Endothelial cell of umbilical vein (primary cell): ENCODE data around the gene USP30. TPM values are rescaled to one million over a fixed set of nuclear protein-coding genes. Genes with fewer than 3 reads are reported as not detected.

Source experiments
- BruUV-seq: library from RNA; stranded (reverse); fragments of 400-500 nt; replicated peaks from 2 replicates; lab custom pipeline; 2021; lab: Mats Ljungman, UMichigan
- CTCF ChIA-PET: fragments of 300-600, 350-600 bp; sonication (Branson Sonifier 250); formaldehyde crosslinking; loops from one replicate; lab custom pipeline; 2021; ENCODE audit warnings: antibody characterized with exemption, inconsistent platforms; lab: Charles Lee
- POLR2A ChIA-PET: fragments of 300-600, 350-600 bp; sonication (Branson Sonifier 250); formaldehyde crosslinking; loops from one replicate; lab custom pipeline; 2021; ENCODE audit warnings: antibody characterized with exemption, inconsistent platforms; lab: Charles Lee
- DNase-seq: peaks from one replicate; pipeline ENCODE4 v3.0.0-alpha.2; 2011; ENCODE audit warnings: low read depth, low spot score
- FAIRE-seq: peaks from 2 replicates; lab custom pipeline; 2011; peaks lifted over from hg19 to GRCh38; lab: Jason Lieb, UNC
- H2AFZ ChIP-seq: 2 replicates; pipeline ENCODE4 v1.6.0; 2012; ENCODE audit warnings: low read depth, low read length, control low read depth, inconsistent platforms
- H3K27ac ChIP-seq: 2 replicates; pipeline ENCODE4 v1.5.1; 2011; ENCODE audit warnings: low read depth, mild to moderate bottlenecking, control low read depth, low read length, moderate library complexity; ENCODE audit not compliant: insufficient read depth
- H3K27me3 ChIP-seq, 2 experiments: 2 replicates each; pipeline versions ENCODE4 v1.6.0 to v1.6.1; 2011; ENCODE audit warnings: low read length in 2 of 2, mixed read lengths in 1 of 2; ENCODE audit not compliant: control insufficient read depth in 2 of 2, insufficient read depth in 2 of 2
- H3K36me3 ChIP-seq, 2 experiments: 2 replicates in 1 of 2; 3 replicates in 1 of 2; pipeline ENCODE4 v1.5.1; 2011; ENCODE audit warnings: low read length in 2 of 2, mild to moderate bottlenecking in 1 of 2, moderate library complexity in 1 of 2; ENCODE audit not compliant: control insufficient read depth in 2 of 2, insufficient read depth in 2 of 2; ENCODE audit errors: extremely low read depth in 1 of 2
- H3K4me1 ChIP-seq: 3 replicates; pipeline ENCODE4 v1.5.1; 2011; ENCODE audit warnings: mild to moderate bottlenecking, low read length; ENCODE audit not compliant: control insufficient read depth, insufficient read depth; ENCODE audit errors: extremely low read depth
- H3K4me2 ChIP-seq: 2 replicates; pipeline ENCODE4 v1.6.1; 2011; ENCODE audit warnings: low read length, control low read depth, mixed read lengths; ENCODE audit not compliant: insufficient read depth
- H3K4me3 ChIP-seq, 3 experiments: fragments of 200-600 bp in 1 of 3; sonication (generic), shearing (Covaris generic) in 1 of 3; replicated peaks in 1 of 3; 2 replicates each; pipeline ENCODE4 v1.5.1; 2011 to 2016; ENCODE audit warnings: control low read depth in 3 of 3, low read length in 3 of 3, mild to moderate bottlenecking in 2 of 3, inconsistent platforms in 1 of 3, low read depth in 1 of 3, moderate library complexity in 1 of 3; ENCODE audit not compliant: insufficient read depth in 1 of 3
- H3K79me2 ChIP-seq: 2 replicates; pipeline ENCODE4 v1.6.0; 2012; ENCODE audit warnings: low read length, inconsistent platforms; ENCODE audit not compliant: control insufficient read depth, insufficient read depth
- H3K9ac ChIP-seq: replicated peaks from 2 replicates; pipeline ENCODE3; 2011; ENCODE audit warnings: low read length, control low read depth; ENCODE audit not compliant: insufficient read depth; ENCODE audit errors: extremely low read depth
- H3K9me1 ChIP-seq: replicated peaks from 3 replicates; pipeline ENCODE4 v1.6.0; 2011; ENCODE audit warnings: mild to moderate bottlenecking, low read length; ENCODE audit not compliant: control insufficient read depth, insufficient read depth; ENCODE audit errors: extremely low read depth
- H3K9me3 ChIP-seq: replicated peaks from 2 replicates; pipeline ENCODE4 v1.5.1; 2012; ENCODE audit warnings: low read length, inconsistent platforms; ENCODE audit not compliant: control insufficient read depth, insufficient read depth
- H4K20me1 ChIP-seq: replicated peaks from 2 replicates; pipeline ENCODE3; 2011; ENCODE audit warnings: mild to moderate bottlenecking, low read length; ENCODE audit not compliant: control insufficient read depth, insufficient read depth; ENCODE audit errors: extremely low read depth
- CTCF ChIP-seq, 2 donors: IDR thresholded peaks; 1 replicate in 1 of 2; 2 replicates in 1 of 2; pipeline ENCODE4 v1.5.1; 2011; ENCODE audit warnings: low read length in 2 of 2, mild to moderate bottlenecking in 2 of 2, moderate library complexity in 2 of 2, control low read depth in 1 of 2, inconsistent platforms in 1 of 2, low read depth in 1 of 2; ENCODE audit not compliant: insufficient read depth in 1 of 2; ENCODE audit errors: extremely low read depth in 1 of 2
- EZH2 ChIP-seq: IDR thresholded peaks from 2 replicates; pipeline ENCODE4 v1.6.1; 2012; ENCODE audit warnings: borderline replicate concordance, low read depth, mild to moderate bottlenecking, moderate library complexity, low read length, inconsistent platforms; ENCODE audit not compliant: severe bottlenecking
- FOS ChIP-seq: IDR thresholded peaks from 2 replicates; pipeline ENCODE4 v1.6.1; 2011; ENCODE audit warnings: mild to moderate bottlenecking, low read length, moderate library complexity, borderline replicate concordance; ENCODE audit not compliant: insufficient read depth
- GATA2 ChIP-seq: IDR thresholded peaks from 2 replicates; pipeline ENCODE4 v1.7.0; 2011; ENCODE audit warnings: low read depth, mild to moderate bottlenecking, moderate library complexity, mixed read lengths, low read length; ENCODE audit not compliant: insufficient read length, insufficient read depth
- JUN ChIP-seq: IDR thresholded peaks from 2 replicates; pipeline ENCODE4 v1.6.1; 2011; ENCODE audit warnings: borderline replicate concordance, low read depth; ENCODE audit not compliant: insufficient read length, insufficient read depth
- MAX ChIP-seq: IDR thresholded peaks from 2 replicates; pipeline ENCODE4 v1.6.1; 2011; ENCODE audit not compliant: insufficient read depth, insufficient read length
- MYC ChIP-seq: IDR thresholded peaks from one replicate; pipeline ENCODE4 v1.6.1; 2011; ENCODE audit warnings: mild to moderate bottlenecking, low read depth, low read length
- POLR2A ChIP-seq: IDR thresholded peaks from 2 replicates; pipeline ENCODE4 v1.6.1; 2012; ENCODE audit warnings: low read depth, mild to moderate bottlenecking, control low read depth, low read length
- POLR2AphosphoS5 ChIP-seq: IDR thresholded peaks from 2 replicates; pipeline ENCODE4 v1.6.1; 2012; ENCODE audit warnings: low read depth, mild to moderate bottlenecking, control low read depth, low read length, moderate library complexity; ENCODE audit not compliant: insufficient read depth
- dilution Hi-C: fragments of 300-500 bp; cut with MboI; formaldehyde crosslinking; loops from one replicate; pipeline ENCODE4 v1.15.0; 2019; ENCODE audit warnings: low sequenced_read_pairs; ENCODE audit not compliant: extremely low pct_ligation_motif_present
- intact Hi-C: fragments of 100-400 bp; cut with micrococcal nuclease; formaldehyde crosslinking; loops from one replicate; pipeline ENCODE4 v1.10.0; 2022
- polyA plus RNA-seq, 4 experiments: library from polyadenylated mRNA; depleted of rRNA in 3 of 4; stranded (reverse) in 3 of 4; unstranded in 1 of 4; fragments of >200 nt; gene quantifications; 2 replicates each; pipeline versions ENCODE4 v1.2.1 to v1.2.3, GENCODE V29; 2011 to 2012; ENCODE audit warnings: missing spikeins in 1 of 4
- total RNA-seq: library from RNA; stranded (reverse); gene quantifications from 2 replicates; pipeline ENCODE4 v1.2.3, GENCODE V29; 2021

The USP30 gene
- total and polyA plus RNA-seq, 2 donors (not counting 3 experiments of a cell fraction or from before 2014, with no cell fraction given) = 14.2 to 24.3 TPM

GRCh38 chr12:109093022-109093918, 40.9 kb downstream of the USP30 start, which contains the start of gene ALKBH2:
Gene ALKBH2 (minus strand): TSS chr12:109093472. CDS start chr12:109092786, 686 bp downstream.
- CTCF ChIA-PET = interaction anchor here (0.7 to 2.7 kb wide), 15 partner anchors 19 to 531 kb away, joined by 3 to 14 read pairs (median 3); partner anchors contain the start of genes ISCU and USP30

More at GRCh38 chr12:109093022-109093918, 40.9 kb downstream of the USP30 start, which contains the start of gene ALKBH2:
- peak within 1 kb of the TSS; percentile 41 for H3K4me2 ChIP-seq
- H4K20me1 ChIP-seq = no peaks in the 10 kb centered on the region
- FAIRE-seq (peak; percentile 96), DNase-seq (peak; percentile 89)
- H3K27me3 ChIP-seq = no peaks in the 10 kb centered on the region
- peaks cover 7% of the 10 kb centered on the region for H3K4me1 ChIP-seq
- TSS peak; percentile 84 for BruUV-seq
- no peaks in the 10 kb centered on the region for H3K9me1 ChIP-seq
- dilution Hi-C loops = no loop called here
- intact Hi-C loops = loop anchor here (1.0 to 2.0 kb wide), 10 partner anchors 19 to 578 kb away; partner anchors contain the start of genes FICD and USP30
- H3K27ac ChIP-seq = peak within 1 kb of the TSS; percentile 43
- H2AFZ ChIP-seq = peak within 1 kb of the TSS; percentile 75
- peaks cover 0 to 1% of the 10 kb centered on the region in 2 experiments for H3K36me3 ChIP-seq
- POLR2A ChIA-PET = no interaction called here
- H3K4me3 ChIP-seq = peak within 1 kb of the TSS in 2 of 3 experiments; percentile 33 to 41
- peak; percentile 67 for TF ChIP-seq POLR2A
- peak; percentile 99 to 100 for TF ChIP-seq CTCF (IDR thresholded peaks at IDR 0.05; ENCODE audit: extremely low read depth in 1 of 2, insufficient read depth in 1 of 2, low read depth in 1 of 2, low read length in 2 of 2)
- TF ChIP-seq FOS = peak; percentile 22
- TF ChIP-seq POLR2AphosphoS5 = peak; percentile 81
- TF ChIP-seq GATA2 = no peak
- peak; percentile 80 for TF ChIP-seq MYC
- TF ChIP-seq JUN = no peak
- TF ChIP-seq EZH2 = no peak
- TF ChIP-seq MAX = peak; percentile 95
- no peaks in the 10 kb centered on the region for H3K79me2 ChIP-seq
- peak within 1 kb of the TSS; percentile 14 for H3K9ac ChIP-seq
- no peaks in the 10 kb centered on the region for H3K9me3 ChIP-seq
